ENCODE data around the gene CHPF2. TPM values are rescaled to one million over a fixed set of nuclear protein-coding genes. Genes with fewer than 3 reads are reported as not detected.

The CHPF2 gene
- total and polyA plus RNA-seq, 2 experiments from 2014 or later = 4.8 to 26.1 TPM

- no peak overlapping the region for H3K4me2 ChIP-seq
- H3K9me2 ChIP-seq (ENCODE audit: insufficient read depth) = no peaks in the 10 kb centered on the region
- H3K4me1 Mint-ChIP-seq = peaks cover 37% of the 10 kb centered on the region
- no peak overlapping the region for H3K27ac ChIP-seq (ENCODE audit: low read depth)
- no peak overlapping the region for H3K4me3 ChIP-seq
- H3K36me3 Mint-ChIP-seq (ENCODE audit: low read depth) = peaks cover 15% of the 10 kb centered on the region
- H3K27ac Mint-ChIP-seq = peak overlapping the region; percentile 32; the same call in 1 of the 2 replicates
- peaks cover 8% of the 10 kb centered on the region; the same call in 1 of the 2 replicates for H4K20me1 ChIP-seq (replicated peaks; ENCODE audit: insufficient read depth)
- H3K4me3 Mint-ChIP-seq = no peak overlapping the region
- H3K36me3 ChIP-seq (ENCODE audit: insufficient read depth) = no peaks in the 10 kb centered on the region
- peaks cover 15% of the 10 kb centered on the region; the same call in 1 of the 2 replicates for H3K4me1 ChIP-seq (ENCODE audit: insufficient read depth)
- H2AFZ ChIP-seq = no peak overlapping the region
- H3F3A ChIP-seq (replicated peaks; ENCODE audit: low read depth) = no peaks in the 10 kb centered on the region
- TF ChIP-seq POLR2AphosphoS5 (IDR thresholded peaks at IDR 0.05; ENCODE audit: low read depth) (no peak), CREB1 (CRISPR knock-in tag; IDR thresholded peaks at IDR 0.05; ENCODE audit: low read depth) (no peak), EZH2phosphoT487 (IDR thresholded peaks at IDR 0.05; ENCODE audit: unreplicated experiment) (no peak), ZNF331 (CRISPR knock-in tag; IDR thresholded peaks at IDR 0.05; ENCODE audit: low read depth) (no peak), EZH2 (IDR thresholded peaks at IDR 0.05; ENCODE audit: low read depth, unreplicated experiment) (no peak), JUNB (IDR thresholded peaks at IDR 0.05; ENCODE audit: unreplicated experiment) (no peak), ZNF462 (CRISPR knock-in tag; IDR thresholded peaks at IDR 0.05) (no peak), ZNF114 (CRISPR knock-in tag; IDR thresholded peaks at IDR 0.05) (no peak), ETS1 (IDR thresholded peaks at IDR 0.05) (no peak), NANOG (IDR thresholded peaks at IDR 0.05; ENCODE audit: borderline replicate concordance) (no peak), STAT1 (IDR thresholded peaks at IDR 0.05; ENCODE audit: unreplicated experiment) (no peak), CTCF (conservative IDR thresholded peaks at IDR 0.05; ENCODE audit: low read depth in 2 of 2) (no peak), REST (IDR thresholded peaks at IDR 0.05; ENCODE audit: unreplicated experiment) (no peak)
- DNase-seq (ENCODE audit: low spot score) = no peak
- H3K79me2 ChIP-seq (replicated peaks; ENCODE audit: insufficient read depth) = no peaks in the 10 kb centered on the region
- peaks cover 12% of the 10 kb centered on the region for H3K27me3 ChIP-seq (ENCODE audit: insufficient read depth)
- H3K27me3 Mint-ChIP-seq (ENCODE audit: insufficient read depth, low read depth, poor library complexity) = peaks cover 20% of the 10 kb centered on the region
- no peak for ATAC-seq
- H3K9me3 Mint-ChIP-seq = no peaks in the 10 kb centered on the region
Measured at GRCh38 chr7:151239837-151240459, 7.7 kb downstream of the CHPF2 start.

Data from GM23338 (cell line).